GOT3 (cell line): ENCODE data around the gene TCHHL1.

Experiments
- DNase-seq: peaks from one replicate; lab custom pipeline; 2025; ENCODE audit warnings: mixed read lengths; lab: John Stamatoyannopoulos, UW

The TCHHL1 gene

GRCh38 chr1:152089014-152089674, at the start of gene TCHHL1:
TCHHL1 (minus strand) TSS chr1:152089064; CDS start chr1:152088143, 921 bp downstream.
- DNase-seq: no peak

GRCh38 chr1:152137215-152137614, 48.4 kb upstream of the TCHHL1 start:
- DNase-seq: no peak

DNA sequence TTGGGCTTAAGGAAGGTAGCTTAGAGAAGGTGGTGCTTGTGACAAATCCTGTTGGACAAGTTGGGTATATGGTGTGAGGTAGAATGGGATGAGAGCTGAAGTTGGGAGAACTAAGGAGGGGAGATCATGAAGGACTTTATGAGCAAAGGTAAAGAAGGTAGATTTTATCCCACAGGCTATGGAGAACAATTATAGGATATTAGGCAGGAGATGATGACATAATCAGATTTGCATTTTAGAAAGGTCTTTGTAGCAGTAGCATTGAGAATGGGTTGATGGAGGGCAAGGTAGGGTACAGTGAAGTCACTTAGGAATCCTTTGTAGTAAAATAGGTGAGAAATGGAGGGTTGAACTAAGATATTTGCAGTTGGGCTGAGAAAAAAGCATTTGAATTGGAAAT, 41.3 kb upstream of the TCHHL1 start:
- no peak for DNase-seq

DNA sequence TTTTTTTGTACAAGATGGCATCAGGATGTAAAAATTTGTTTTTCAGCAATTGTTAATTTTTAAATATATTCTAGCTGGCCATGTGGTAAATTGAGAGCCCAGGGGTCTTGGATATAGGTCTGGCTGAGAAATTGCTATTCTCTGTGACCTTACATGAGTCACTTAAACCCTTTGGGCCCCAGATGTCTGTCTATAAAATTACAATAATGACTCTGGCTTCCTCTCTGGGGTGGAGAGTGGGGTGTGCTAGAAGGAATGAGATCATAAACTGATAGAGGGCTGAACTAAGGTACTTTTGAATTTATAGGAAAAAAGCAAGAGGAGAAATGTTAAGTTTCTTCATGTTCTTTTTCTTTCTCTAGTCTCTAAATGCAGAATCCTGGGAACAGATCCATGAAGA, 38.8 kb upstream of the TCHHL1 start:
- DNase-seq: no peak

GRCh38 chr1:152125834-152126443, 37.1 kb upstream of the TCHHL1 start:
- no peak for DNase-seq

DNA sequence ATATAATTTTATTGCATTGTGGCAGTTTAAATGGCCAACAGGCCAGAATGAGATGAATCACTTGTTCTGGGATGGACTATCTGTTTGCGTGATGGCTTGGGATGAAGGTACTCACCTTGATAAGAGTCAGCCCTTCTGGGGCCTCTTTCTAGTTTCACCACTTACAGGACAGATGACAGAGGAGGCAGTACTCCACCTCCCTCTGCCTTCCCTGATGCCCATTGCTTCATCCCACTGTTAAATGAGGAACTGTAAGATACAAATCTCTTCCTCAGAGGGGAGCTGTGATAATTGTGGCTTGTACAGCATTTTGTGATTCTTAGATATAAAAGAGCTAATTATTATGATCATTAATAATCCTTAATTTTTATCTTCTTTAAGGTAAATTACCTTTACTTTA, 30.1 kb upstream of the TCHHL1 start:
- no peak for DNase-seq

GRCh38 chr1:152115344-152115743, 26.5 kb upstream of the TCHHL1 start, which contains the start of gene TCHH:
TCHH (minus strand) TSS chr1:152115444; CDS start chr1:152114080, 1,364 bp downstream.
- no peak for DNase-seq

DNA sequence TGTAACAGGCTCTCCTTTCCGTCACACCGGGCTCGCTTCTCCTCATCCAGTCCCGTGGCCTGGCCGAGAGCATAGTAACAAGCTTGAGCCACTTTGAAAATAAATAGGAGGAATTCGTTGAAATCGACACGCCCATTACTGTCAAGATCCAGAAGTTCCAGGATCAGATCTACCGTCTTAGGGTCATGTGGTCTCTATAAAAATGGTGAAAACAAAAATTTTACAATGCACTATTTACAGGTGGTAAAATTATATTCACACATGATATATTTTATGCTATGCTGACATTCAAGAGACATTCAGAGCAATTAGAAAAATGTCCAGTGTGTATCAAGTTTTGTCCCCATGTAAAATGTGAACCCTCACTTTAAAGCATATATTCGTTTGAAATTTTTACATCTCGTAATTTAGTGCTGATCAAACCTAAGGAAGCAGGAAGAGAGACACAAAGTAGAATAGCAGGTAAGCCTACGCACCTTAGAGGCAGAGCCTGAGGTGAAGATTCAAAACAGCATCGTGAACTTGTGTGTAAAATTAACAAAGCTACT, 24.1 kb upstream of the TCHHL1 start:
- no peak for DNase-seq

GRCh38 chr1:152112101-152112884, 23.4 kb upstream of the TCHHL1 start:
- DNase-seq: no peak

- DNase-seq: no peak
Measured at GRCh38 chr1:152111515-152111968, 22.7 kb upstream of the TCHHL1 start.

DNA sequence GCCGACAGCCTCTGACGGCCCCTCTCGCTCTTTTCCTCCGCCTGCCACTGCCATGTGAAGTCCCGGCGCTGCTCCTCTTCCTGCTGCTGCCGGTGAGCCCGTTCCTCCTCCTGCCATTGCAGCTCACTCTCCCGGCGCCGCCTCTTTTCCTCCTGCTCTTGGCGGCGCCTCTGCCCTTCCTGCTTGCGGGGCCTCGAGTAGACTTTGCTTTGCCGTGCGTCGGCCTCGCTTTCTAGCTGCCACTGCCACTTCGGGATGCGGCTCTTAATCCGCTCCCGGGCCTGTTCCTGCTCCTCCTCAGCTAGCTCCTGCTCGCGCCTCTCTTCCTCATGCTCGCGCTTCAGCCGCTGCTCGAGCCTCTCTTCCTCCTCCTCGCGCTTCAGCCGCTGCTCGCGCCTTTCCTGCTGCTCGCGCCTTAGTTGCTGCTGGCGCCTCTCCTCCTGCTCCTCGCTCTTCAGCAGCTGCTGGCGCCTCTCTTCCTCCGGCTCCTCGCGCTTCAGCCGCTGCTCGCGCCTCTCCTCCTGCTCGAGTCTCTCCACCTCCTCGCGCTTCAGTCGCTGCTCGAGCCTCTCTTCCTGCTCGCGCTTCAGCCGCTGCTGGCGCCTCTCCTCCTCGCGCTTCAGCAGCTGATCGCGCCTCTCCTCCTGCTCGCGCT, 22.1 kb upstream of the TCHHL1 start:
- DNase-seq: no peak

GRCh38 chr1:152110365-152110859, 21.5 kb upstream of the TCHHL1 start:
- no peak for DNase-seq

DNA sequence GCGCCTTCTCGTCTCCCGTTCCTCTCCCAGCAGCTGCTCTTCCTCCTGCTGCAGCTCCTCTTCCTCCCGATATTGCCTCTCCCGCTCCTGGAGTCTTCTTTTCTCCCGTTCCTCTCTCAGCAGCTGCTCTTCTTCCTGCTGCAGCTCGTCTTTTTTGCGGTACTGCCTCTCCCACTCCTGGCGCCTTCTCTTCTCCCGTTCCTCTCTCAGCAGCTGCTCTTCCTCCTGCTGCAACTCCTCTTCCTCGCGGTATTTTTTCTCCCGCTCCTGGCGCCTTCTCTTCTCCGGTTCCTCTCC, 21.1 kb upstream of the TCHHL1 start:
- DNase-seq: no peak

DNA sequence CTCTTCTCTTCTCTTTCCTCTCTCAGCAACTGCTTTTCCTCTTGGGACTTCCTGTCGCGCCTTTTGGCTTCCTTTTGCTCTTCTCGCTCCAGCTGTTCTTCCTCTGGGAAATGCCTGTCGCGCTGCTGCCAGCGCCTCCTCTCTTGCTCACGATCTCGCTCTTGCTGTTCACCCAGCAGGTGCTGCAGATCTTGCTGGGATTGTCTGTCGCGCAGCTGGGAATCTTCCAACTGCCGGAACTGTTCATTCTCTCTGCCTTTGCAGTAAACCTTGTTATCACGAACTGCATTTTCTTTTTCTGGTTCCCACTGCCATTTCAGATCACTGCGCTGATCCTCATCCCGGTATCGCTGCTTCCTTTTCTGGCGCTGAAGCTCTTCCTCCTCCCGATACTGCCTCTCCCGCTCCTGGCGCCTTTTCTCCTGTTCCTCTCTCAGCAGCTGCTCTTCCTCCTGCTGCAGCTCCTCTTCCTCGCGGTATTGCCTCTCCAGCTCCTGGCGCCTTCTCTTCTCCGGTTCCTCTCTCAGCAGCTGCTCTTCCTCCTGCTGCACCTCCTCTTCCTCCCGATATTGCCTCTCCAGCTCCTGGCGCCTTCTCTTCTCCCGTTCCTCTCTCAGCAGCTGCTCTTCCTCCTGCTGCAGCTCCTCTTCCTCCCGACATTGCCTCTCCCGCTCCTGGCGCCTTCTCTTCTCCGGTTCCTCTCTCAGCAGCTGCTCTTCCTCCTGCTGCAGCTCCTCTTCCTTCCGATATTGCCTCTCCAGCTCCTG, 20.6 kb upstream of the TCHHL1 start:
- DNase-seq: no peak

DNA sequence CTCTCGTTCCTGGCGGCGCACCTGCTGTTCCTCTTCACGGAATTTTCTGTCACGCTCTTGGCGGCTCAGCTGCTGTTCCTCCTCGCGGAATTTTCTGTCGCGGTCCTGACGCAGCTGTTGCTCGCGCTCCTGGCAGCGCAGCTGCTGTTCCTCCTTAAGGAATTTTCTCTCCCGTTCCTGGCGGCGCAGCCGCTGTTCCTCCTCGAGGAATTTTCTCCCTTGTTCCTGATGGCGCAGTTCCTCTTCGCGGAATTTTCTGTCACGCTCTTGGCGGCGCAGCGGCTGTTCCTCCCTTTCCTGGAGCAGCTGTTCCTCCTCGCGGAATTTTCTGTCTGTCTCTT, 20.0 kb upstream of the TCHHL1 start:
- no peak for DNase-seq

- DNase-seq: no peak
Measured at GRCh38 chr1:152107984-152108881, 19.4 kb upstream of the TCHHL1 start.

- no peak for DNase-seq
Measured at GRCh38 chr1:152107031-152107983, 18.4 kb upstream of the TCHHL1 start.

GRCh38 chr1:152104854-152105253, 16.0 kb upstream of the TCHHL1 start:
- DNase-seq: no peak

DNA sequence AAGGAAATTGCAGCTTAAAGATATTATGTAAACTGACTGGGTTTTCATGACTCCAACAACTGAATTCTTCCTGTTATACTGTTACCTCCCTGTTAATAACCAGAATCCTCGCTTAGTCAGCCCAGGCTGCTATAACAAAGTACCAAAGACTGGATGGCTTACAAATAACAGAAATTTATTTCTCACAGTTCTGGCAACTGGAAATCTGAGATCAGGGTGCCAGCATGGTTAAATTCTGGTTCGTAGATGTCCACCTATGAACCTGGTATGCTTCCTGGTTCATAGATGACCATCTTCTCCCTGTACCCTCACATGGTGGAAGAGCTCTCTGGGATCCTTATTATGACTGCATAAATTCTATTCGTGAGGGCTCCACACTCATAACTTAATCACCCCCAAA, 8.1 kb upstream of the TCHHL1 start:
- DNase-seq: no peak
